Mesodermal cell (in vitro differentiated cells): ENCODE results near the gene OR8J3.

Source experiments
- H3K27ac ChIP-seq: 2 replicates; pipeline ENCODE4 v1.7.0; 2013; ENCODE audit warnings: mild to moderate bottlenecking, low read depth, low read length, moderate library complexity; ENCODE audit not compliant: severe bottlenecking
- H3K36me3 ChIP-seq: 2 replicates; pipeline ENCODE4 v1.7.1; 2013; ENCODE audit warnings: mild to moderate bottlenecking, low read length, moderate library complexity; ENCODE audit not compliant: control insufficient read depth, insufficient read depth
- H3K4me1 ChIP-seq: one replicate; pipeline ENCODE4 v1.7.1; 2013; ENCODE audit warnings: mild to moderate bottlenecking, low read length; ENCODE audit not compliant: insufficient read depth, control insufficient read depth, poor library complexity, severe bottlenecking
- H3K4me3 ChIP-seq: 2 replicates; pipeline ENCODE4 v1.7.0; 2013; ENCODE audit warnings: low read length, control low read depth, mild to moderate bottlenecking; ENCODE audit not compliant: insufficient read depth, poor library complexity, severe bottlenecking; ENCODE audit errors: extremely low read depth
- H3K9me3 ChIP-seq: 2 replicates; pipeline ENCODE4 v1.7.1; 2013; ENCODE audit warnings: mild to moderate bottlenecking, low read length, moderate library complexity; ENCODE audit not compliant: control insufficient read depth
- WGBS, 2 experiments: methylation state at CpG; one replicate each; pipeline ENCODE4 v1.1.5; 2013; ENCODE audit warnings: missing lambda C conversion rate in 2 of 2; ENCODE audit not compliant: insufficient coverage in 2 of 2; 5-methylcytosine and 5-hydroxymethylcytosine counted together

OR8J3 gene

DNA sequence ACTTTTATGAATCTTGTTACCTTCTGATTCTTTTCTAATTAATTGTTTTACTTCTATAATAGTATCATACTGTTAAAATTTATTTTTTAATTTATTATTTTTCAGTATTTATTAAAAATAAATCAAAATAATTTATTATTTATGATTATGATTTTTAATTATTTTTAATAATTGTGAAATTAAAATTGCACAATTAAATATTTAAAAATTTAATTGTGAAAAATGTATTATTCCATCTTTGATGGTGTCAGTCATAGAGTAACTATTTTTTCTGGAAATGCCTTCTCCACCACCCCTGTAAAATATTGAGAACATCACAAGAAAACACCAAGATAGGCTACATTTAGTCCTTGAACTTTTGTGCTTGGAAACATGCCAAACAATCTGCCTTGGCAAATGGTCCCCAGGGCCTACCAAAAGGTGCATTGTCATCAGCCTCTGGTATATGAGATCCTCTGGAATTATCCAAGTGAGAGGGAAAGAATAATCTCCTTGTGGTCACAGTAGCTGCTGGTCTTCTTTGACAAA is 36.7 kb downstream of the OR8J3 start, which contains the start of gene OR8H2:
TSS of gene OR8H2 (plus strand) at position 478 of the 528 bp plus-strand sequence. CDS start 1,356 bp downstream, outside the sequence.
- H3K27ac ChIP-seq: no peak within 1 kb of the TSS
- no peaks in the 10 kb centered on the region for H3K36me3 ChIP-seq
- H3K9me3 ChIP-seq: no peaks in the 10 kb centered on the region
- H3K4me3 ChIP-seq: no peak within 1 kb of the TSS
- H3K4me1 ChIP-seq: no peaks in the 10 kb centered on the region

DNA sequence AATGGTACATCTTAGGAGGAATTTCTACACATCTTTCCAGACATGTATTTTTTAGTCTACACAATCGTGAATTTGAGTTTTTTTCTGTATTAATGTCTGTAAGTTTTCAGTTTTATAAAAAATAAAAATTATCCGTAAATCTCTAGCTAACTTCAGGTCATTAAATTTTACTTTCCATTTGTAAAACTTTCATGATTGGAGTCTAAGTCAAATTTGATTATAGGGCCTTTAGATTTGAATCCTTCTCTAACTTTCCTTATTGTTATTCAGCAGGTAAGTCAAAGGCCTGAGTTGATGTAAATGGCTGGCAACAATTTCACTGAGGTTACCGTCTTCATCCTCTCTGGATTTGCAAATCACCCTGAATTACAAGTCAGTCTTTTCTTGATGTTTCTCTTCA is 47.0 kb downstream of the OR8J3 start, which contains the start of gene OR8I2:
TSS of gene OR8I2 (plus strand) at position 301 of the 400 bp plus-strand sequence. CDS start at position 301, 0 bp downstream.
- Histone ChIP-seq H3K9me3 (no peaks in the 10 kb centered on the region), H3K4me1 (no peaks in the 10 kb centered on the region), H3K4me3 (no peak within 1 kb of the TSS), H3K36me3 (no peaks in the 10 kb centered on the region), H3K27ac (no peak within 1 kb of the TSS)
- WGBS, 2 experiments: 80 to 100% methylated on average over 1 of the region's 3 CpGs

DNA sequence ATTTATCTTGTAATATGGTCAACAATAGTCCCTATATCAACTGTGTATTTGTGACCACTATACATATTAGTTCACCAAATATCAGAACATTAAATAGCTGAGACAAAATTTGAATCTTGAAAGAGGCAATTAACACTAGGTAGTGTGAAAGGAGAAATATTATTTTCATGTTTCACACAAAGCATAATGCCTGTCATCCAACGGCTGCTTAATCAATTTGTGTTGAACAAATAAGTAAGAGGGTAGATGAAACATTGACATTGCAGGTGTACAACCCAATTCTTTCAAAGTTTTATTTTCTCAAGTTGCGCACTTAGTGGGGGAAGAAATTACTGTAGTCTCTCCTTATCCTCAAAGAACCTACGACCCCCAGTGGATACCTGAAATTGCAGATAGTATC is 50.3 kb downstream of the OR8J3 start:
- WGBS, 2 experiments: no CpG with 5 or more reads among the region's 3 CpGs
- H3K36me3 ChIP-seq: no peaks in the 10 kb centered on the region
- no peak overlapping the region for H3K27ac ChIP-seq
- no peak overlapping the region for H3K4me3 ChIP-seq
- no peaks in the 10 kb centered on the region for H3K9me3 ChIP-seq
- H3K4me1 ChIP-seq: no peaks in the 10 kb centered on the region
